Measurements from ENCODE around the gene ICAM2.
"Not testable (repeated sequence)": the region's sequence is repeated elsewhere in the genome, so short reads cannot be mapped to it uniquely, and the experiment has no call there.

The ICAM2 gene

GRCh38 chr17:64022611-64023063, 2.2 kb upstream of the ICAM2 start:
- peaks cover 6% of the 10 kb centered on the region for H3K4me1 ChIP-seq (ENCODE audit: low read length)

DNA sequence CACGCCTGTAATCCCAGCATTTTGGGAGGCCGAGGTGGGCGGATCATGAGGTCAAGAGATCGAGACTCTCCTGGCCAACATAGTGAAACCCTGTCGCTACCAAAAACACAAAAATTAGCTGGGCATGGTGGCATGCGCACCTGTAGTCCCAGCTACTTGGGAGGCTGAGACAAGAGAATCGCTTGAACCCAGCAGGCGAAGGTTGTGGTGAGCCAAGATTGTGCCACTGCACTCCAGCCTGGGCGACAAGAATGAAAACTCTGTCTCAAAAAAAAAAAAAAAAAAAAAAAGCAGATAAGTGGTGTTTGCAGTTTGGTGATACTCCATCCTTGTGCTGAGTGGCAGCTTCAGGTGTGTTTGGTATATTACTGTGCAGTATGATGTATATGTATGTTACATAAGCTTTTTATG, 877 bp downstream of the ICAM2 start:
- H3K27ac ChIP-seq (ENCODE audit: low read length), result peak overlapping the region; percentile 96
- peak overlapping the region; percentile 79 for H3K4me3 ChIP-seq (ENCODE audit: low read length)

More at GRCh38 chr17:64022611-64023063, 2.2 kb upstream of the ICAM2 start:
- H4K20me1 ChIP-seq (ENCODE audit: insufficient read depth, low read length), result no peaks in the 10 kb centered on the region
- H3K9ac ChIP-seq (ENCODE audit: low read length), result no peak overlapping the region
- no peaks in the 10 kb centered on the region for H3K9me2 ChIP-seq (replicated peaks; ENCODE audit: insufficient read depth, low read length)
- H2AFZ ChIP-seq (ENCODE audit: low read length), result no peak overlapping the region
- peaks cover 52% of the 10 kb centered on the region for H3F3A ChIP-seq (ENCODE audit: insufficient read depth, low read length)
- DNase-seq, result no peak
- no peak overlapping the region for H3K4me3 ChIP-seq (ENCODE audit: low read length)
- no peak for TF ChIP-seq EZH2 (optimal IDR thresholded peaks at IDR 0.05; ENCODE audit: low read depth, low read length)
- no peaks in the 10 kb centered on the region for H3K9me3 ChIP-seq (replicated peaks; ENCODE audit: insufficient read depth, low read length)
- H3K36me3 ChIP-seq (replicated peaks; ENCODE audit: insufficient read depth, low read length), result no peaks in the 10 kb centered on the region
- H3K27me3 ChIP-seq (replicated peaks; ENCODE audit: insufficient read depth, low read length), result no peaks in the 10 kb centered on the region
- no peak overlapping the region for H3K4me2 ChIP-seq (ENCODE audit: low read depth, low read length)
- H3K79me2 ChIP-seq (ENCODE audit: low read length), result peaks cover 23% of the 10 kb centered on the region
- peak overlapping the region; percentile 27; the same call in 1 of the 2 replicates for H3K27ac ChIP-seq (ENCODE audit: low read length)

GRCh38 chr17:64017381-64017980, 3.0 kb downstream of the ICAM2 start:
- H3K79me2 ChIP-seq (ENCODE audit: low read length), result peaks cover 70% of the 10 kb centered on the region
- no peaks in the 10 kb centered on the region for H4K20me1 ChIP-seq (ENCODE audit: insufficient read depth, low read length)
- no peaks in the 10 kb centered on the region for H3K9me3 ChIP-seq (replicated peaks; ENCODE audit: insufficient read depth, low read length)

More for the DNA sequence above, 877 bp downstream of the ICAM2 start:
- H3K9ac ChIP-seq (ENCODE audit: low read length), result peak overlapping the region; percentile 90
- H3F3A ChIP-seq (ENCODE audit: insufficient read depth, low read length), result peaks cover 52% of the 10 kb centered on the region
- not testable (repeated sequence) for H4K20me1 ChIP-seq (ENCODE audit: insufficient read depth, low read length); H3K9me3 ChIP-seq (replicated peaks; ENCODE audit: insufficient read depth, low read length); H3K27me3 ChIP-seq (replicated peaks; ENCODE audit: insufficient read depth, low read length); H2AFZ ChIP-seq (ENCODE audit: low read length); H3K36me3 ChIP-seq (replicated peaks; ENCODE audit: insufficient read depth, low read length); H3K9me2 ChIP-seq (replicated peaks; ENCODE audit: insufficient read depth, low read length)
- H3K4me1 ChIP-seq (ENCODE audit: low read length), result peaks cover 26% of the 10 kb centered on the region
- peak overlapping the region; percentile 89 for H3K4me2 ChIP-seq (ENCODE audit: low read depth, low read length)
- DNase-seq, result peak; percentile 34
- peaks cover 51% of the 10 kb centered on the region for H3K79me2 ChIP-seq (ENCODE audit: low read length)

DNA sequence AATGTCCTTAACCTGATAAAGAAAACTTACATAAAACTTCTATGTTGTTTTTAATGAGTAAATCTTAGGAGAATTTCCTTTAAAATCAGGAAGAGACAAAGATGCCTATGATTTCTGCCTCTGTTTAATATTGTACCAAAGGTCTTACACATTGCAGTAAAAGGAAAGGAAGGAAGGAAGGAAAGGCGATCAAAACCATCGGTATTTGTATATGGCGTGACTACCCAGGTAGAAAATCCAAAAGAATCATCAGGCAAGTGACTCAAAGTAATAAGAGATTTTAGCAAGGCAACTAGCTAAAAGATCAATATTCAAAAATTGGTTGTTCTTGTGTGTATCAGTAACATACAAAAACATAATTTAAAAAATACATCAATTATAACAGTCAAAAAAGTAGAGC, 3.5 kb downstream of the ICAM2 start:
- Histone ChIP-seq H3K4me3 (ENCODE audit: low read length) (no peak overlapping the region), H3K27me3 (replicated peaks; ENCODE audit: insufficient read depth, low read length) (no peaks in the 10 kb centered on the region), H3K27ac (ENCODE audit: low read length) (no peak overlapping the region), H3K9me3 (replicated peaks; ENCODE audit: insufficient read depth, low read length) (no peaks in the 10 kb centered on the region), H2AFZ (ENCODE audit: low read length) (no peak overlapping the region), H3K4me1 (ENCODE audit: low read length) (peaks cover 26% of the 10 kb centered on the region), H3F3A (ENCODE audit: insufficient read depth, low read length) (peaks cover 38% of the 10 kb centered on the region), H4K20me1 (ENCODE audit: insufficient read depth, low read length) (no peaks in the 10 kb centered on the region), H3K9ac (ENCODE audit: low read length) (no peak overlapping the region), H3K79me2 (ENCODE audit: low read length) (peaks cover 74% of the 10 kb centered on the region), H3K9me2 (replicated peaks; ENCODE audit: insufficient read depth, low read length) (no peaks in the 10 kb centered on the region), H3K36me3 (replicated peaks; ENCODE audit: insufficient read depth, low read length) (no peaks in the 10 kb centered on the region), H3K4me2 (ENCODE audit: low read depth, low read length) (no peak overlapping the region; the same call in 1 of the 2 replicates)
- DNase-seq, result no peak
- no peak for TF ChIP-seq EZH2 (optimal IDR thresholded peaks at IDR 0.05; ENCODE audit: low read depth, low read length)
- TF ChIP-seq CTCF (IDR thresholded peaks at IDR 0.05; ENCODE audit: low read length), result no peak
- TF ChIP-seq EZH2phosphoT487 (IDR thresholded peaks at IDR 0.05; ENCODE audit: low read length), result no peak

More at GRCh38 chr17:64017381-64017980, 3.0 kb downstream of the ICAM2 start:
- peaks cover 26% of the 10 kb centered on the region for H3K4me1 ChIP-seq (ENCODE audit: low read length)
- peaks cover 42% of the 10 kb centered on the region for H3F3A ChIP-seq (ENCODE audit: insufficient read depth, low read length)
- no peaks in the 10 kb centered on the region for H3K36me3 ChIP-seq (replicated peaks; ENCODE audit: insufficient read depth, low read length)
- H3K27ac ChIP-seq (ENCODE audit: low read length), result no peak overlapping the region
- no peaks in the 10 kb centered on the region for H3K27me3 ChIP-seq (replicated peaks; ENCODE audit: insufficient read depth, low read length)
- H2AFZ ChIP-seq (ENCODE audit: low read length), result no peak overlapping the region
- no peak overlapping the region for H3K4me3 ChIP-seq (ENCODE audit: low read length)
- no peak overlapping the region for H3K4me2 ChIP-seq (ENCODE audit: low read depth, low read length)
- no peak for DNase-seq
- H3K9me2 ChIP-seq (replicated peaks; ENCODE audit: insufficient read depth, low read length), result no peaks in the 10 kb centered on the region
- H3K9ac ChIP-seq (ENCODE audit: low read length), result no peak overlapping the region
- no peak for TF ChIP-seq EZH2phosphoT487 (IDR thresholded peaks at IDR 0.05; ENCODE audit: low read length)
- TF ChIP-seq CTCF (IDR thresholded peaks at IDR 0.05; ENCODE audit: low read length), result peak; percentile 31; the same call in 1 of the 2 replicates
- TF ChIP-seq EZH2 (optimal IDR thresholded peaks at IDR 0.05; ENCODE audit: low read depth, low read length), result no peak
